RCC 7860 (cell line): Measurements from ENCODE around the gene RIMBP3B.
"Not testable (repeated sequence)": the region's sequence is repeated elsewhere in the genome, so short reads cannot be mapped to it uniquely, and the experiment has no call there.

Experiments used
- DNase-seq: peaks from one replicate; pipeline ENCODE4 v3.0.0-alpha.2; 2015; ENCODE audit warnings: low spot score
- FAIRE-seq: peaks from 2 replicates; lab custom pipeline; 2012; peaks lifted over from hg19 to GRCh38; lab: Jason Lieb, UNC

Gene RIMBP3B

DNA sequence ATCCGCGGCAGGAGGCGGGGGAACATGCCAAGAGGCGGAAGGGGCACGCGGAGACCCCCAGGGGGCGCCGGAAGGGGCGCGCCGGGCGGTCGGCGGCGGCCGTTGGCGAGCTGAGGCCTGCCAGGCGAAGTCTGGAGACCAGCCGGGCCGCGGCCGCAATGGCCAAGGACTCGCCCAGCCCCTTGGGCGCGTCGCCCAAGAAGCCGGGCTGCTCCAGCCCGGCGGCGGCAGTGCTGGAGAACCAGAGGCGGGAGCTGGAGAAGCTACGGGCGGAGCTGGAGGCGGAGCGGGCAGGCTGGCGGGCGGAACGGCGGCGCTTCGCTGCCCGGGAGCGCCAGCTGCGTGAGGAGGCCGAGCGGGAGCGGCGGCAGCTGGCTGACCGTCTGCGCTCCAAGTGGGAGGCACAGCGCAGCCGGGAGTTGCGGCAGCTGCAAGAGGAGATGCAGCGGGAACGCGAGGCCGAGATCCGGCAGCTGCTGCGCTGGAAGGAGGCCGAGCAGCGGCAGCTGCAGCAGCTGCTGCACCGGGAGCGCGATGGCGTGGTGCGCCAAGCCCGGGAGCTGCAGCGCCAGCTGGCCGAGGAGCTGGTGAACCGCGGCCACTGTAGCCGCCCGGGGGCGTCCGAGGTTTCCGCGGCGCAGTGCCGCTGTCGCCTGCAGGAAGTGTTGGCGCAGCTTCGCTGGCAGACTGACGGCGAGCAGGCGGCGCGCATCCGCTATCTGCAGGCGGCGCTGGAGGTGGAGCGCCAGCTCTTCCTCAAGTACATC lies at the start of gene RIMBP3B:
TSS of gene RIMBP3B (plus strand) at position 51 of the 767 bp plus-strand sequence. CDS start at position 159, 108 bp downstream.
- not testable (repeated sequence) for FAIRE-seq, DNase-seq

DNA sequence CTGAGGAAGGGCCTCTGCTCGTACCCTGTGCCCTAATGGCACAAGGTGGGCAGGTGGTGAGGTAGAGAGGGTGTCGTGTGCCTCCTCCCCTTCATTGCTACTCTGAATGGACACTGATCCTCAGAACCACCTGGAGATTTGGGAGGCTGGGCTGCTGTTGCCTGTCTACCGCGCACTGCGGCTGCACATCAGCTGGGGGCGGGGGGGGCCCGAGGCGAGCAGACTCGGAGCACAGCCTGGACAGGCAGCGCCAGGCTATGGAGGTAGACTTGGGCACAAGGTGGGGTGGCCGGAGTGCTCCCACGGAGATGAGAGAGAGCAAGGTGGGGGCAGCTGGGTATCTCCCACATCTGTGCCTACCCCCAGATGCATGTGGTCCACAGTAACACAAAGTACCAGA lies 26.0 kb upstream of the RIMBP3B start:
- not testable (repeated sequence) for DNase-seq, FAIRE-seq

DNA sequence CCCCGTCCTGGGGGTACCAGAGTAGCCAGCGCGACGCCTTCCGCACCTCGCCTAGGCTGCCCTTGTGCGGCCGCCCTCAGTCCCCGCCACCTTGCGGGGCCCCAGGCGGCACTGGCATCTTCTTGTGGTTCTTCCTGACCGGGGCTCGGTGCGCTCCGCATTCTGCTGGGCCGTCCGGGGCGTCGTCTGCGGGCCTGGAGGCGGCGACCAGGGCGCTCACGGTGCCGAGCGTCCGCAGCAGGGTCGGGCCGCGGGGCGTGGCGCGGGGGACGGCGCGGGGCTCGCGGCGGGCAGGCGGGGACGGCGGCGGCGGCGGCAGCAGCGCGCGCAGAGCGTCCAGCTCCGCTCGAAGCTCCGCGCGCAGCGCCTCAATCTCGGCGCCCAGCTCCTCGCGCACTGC lies 23.0 kb upstream of the RIMBP3B start:
- DNase-seq: peak; percentile 0
- not testable (repeated sequence) for FAIRE-seq

DNA sequence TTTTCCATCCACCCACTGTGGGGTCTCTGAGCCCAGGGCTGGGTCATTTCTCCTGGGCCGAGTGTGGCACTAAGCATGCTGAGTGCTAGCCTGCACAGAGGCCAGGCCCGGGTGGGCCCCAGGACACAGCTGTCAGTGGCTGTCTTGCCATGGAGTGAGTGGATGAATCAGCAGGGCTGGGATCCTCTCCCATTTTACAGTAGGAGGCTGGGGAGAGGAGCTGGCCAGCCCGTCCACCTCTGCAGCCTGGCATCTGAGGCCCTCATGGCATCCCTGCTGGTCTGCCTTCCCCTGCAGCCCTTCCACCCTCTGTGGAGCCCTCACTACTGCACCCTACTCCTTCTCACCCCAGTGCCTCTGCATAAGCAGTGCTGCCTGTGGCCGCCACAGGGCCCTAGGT lies 21.1 kb upstream of the RIMBP3B start:
- not testable (repeated sequence) for FAIRE-seq, DNase-seq

GRCh38 chr22:21363061-21363460 lies 20.5 kb upstream of the RIMBP3B start:
- not testable (repeated sequence) for FAIRE-seq, DNase-seq

GRCh38 chr22:21363803-21364202 lies 19.7 kb upstream of the RIMBP3B start:
- not testable (repeated sequence) for FAIRE-seq, DNase-seq

GRCh38 chr22:21364362-21364761 lies 19.2 kb upstream of the RIMBP3B start:
- DNase-seq, FAIRE-seq: not testable (repeated sequence)

GRCh38 chr22:21365337-21365736 lies 18.2 kb upstream of the RIMBP3B start:
- DNase-seq, FAIRE-seq: not testable (repeated sequence)

DNA sequence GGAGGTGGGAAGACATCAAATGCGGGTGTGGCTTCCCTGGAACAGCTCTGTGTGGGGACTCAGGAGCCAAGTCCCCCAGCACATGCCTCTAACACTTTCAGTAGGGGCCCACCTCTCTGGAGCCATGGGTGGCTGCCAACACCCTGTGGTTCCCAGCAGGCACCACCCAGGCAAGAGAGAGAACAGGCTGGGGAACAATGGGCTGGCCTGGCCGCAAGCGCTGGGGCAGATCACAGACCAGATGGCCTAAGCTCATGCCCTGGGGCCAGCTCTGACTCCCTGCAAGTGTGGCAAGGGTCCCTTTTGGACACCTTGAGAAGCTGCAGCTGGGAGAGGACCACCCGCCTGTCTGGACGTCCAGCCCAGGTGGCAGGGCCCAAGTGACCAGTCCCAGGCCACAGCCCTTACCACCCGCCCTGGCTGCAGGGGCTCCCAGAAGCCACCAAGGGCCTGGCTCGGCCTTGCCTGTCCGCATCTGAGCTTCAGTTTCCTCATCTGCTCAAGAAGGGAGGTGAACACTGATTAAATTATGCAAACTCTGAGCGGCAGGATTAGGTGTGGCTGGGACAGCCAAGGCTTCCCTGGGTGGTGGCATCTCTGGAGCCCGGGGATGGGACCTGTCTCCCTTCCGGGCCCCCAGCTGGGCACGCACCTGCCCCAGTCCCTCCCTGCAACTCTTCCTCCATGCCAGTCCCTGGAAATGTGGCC lies 14.8 kb upstream of the RIMBP3B start:
- not testable (repeated sequence) for DNase-seq, FAIRE-seq

- not testable (repeated sequence) for DNase-seq, FAIRE-seq
Measured at GRCh38 chr22:21375880-21376279, 7.7 kb upstream of the RIMBP3B start.

- FAIRE-seq: not testable (repeated sequence)
Measured at GRCh38 chr22:21384468-21385357, 1.2 kb downstream of the RIMBP3B start.

GRCh38 chr22:21389480-21389879 lies 5.9 kb downstream of the RIMBP3B start:
- not testable (repeated sequence) for DNase-seq, FAIRE-seq

More at GRCh38 chr22:21384468-21385357, 1.2 kb downstream of the RIMBP3B start:
- not testable (repeated sequence) for DNase-seq

GRCh38 chr22:21390013-21390412 lies 6.5 kb downstream of the RIMBP3B start:
- not testable (repeated sequence) for FAIRE-seq, DNase-seq

DNA sequence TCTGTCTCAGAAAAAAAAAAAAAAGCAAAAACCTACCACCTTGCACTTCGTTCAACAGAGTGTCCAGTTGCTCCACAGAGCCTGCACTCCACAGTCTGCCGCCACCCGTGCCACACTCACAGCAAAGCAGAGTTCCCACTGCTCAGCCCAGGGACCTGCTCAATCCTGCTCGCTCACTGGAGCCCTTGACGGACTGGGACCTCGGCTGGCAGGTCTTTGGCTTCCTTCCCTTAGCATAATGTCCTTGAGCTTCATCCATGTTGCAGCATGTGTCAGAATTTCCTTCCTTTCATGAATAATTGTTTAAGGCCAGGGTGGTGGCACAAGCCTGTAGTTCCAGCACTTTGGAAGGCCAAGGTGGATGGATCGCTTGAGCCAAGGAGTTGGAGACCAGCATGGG lies 11.1 kb downstream of the RIMBP3B start:
- FAIRE-seq, DNase-seq: not testable (repeated sequence)

DNA sequence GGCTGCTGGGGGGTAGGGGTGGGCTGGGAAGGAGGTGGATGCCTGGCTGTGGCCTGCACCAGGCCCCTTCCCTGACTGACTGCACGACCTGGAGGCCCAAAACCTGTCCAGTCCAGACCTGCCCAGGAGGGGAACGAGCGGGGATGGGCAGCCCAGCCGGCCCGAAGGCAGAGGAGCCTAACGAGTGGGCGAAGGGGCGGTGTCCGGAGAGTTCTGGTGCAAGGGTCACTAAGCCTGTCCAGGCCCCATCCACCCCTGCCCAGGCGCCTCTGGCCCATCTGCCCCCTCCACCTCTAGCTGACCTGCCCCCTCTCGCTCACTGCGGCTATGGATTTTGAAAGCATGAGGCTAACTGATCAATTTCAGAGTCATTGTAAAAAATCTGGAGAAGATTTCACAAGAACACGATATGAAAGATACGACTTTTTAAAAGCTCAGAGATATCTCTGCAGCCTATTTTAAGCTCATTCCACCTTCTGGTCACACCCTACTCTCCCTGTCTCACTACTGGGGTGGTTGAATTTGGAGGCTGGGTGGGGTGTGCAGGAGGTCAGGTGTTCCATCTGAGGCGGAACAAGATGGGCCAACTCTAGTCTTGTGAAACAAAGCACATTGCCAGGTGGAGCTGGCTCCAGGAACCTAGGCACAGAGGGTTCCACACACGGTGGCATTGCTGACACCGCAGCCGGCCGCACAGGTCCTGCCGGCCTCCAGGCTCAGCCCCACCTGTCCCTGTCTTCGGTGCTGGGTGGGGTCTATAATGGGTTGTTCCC lies 17.8 kb downstream of the RIMBP3B start:
- DNase-seq, FAIRE-seq: not testable (repeated sequence)

GRCh38 chr22:21402763-21403314 lies 19.3 kb downstream of the RIMBP3B start:
- not testable (repeated sequence) for FAIRE-seq, DNase-seq

- not testable (repeated sequence) for DNase-seq, FAIRE-seq
Measured at GRCh38 chr22:21407139-21407538, 23.6 kb downstream of the RIMBP3B start.

- DNase-seq, FAIRE-seq: not testable (repeated sequence)
Measured at GRCh38 chr22:21407792-21408191, 24.2 kb downstream of the RIMBP3B start.

GRCh38 chr22:21416375-21416774 lies 32.8 kb downstream of the RIMBP3B start:
- DNase-seq, FAIRE-seq: not testable (repeated sequence)
